Retina (tissue), 1 donor: ENCODE measurements around the gene HNRNPLL.

Experiments used
- DNase-seq: peaks from one replicate; pipeline ENCODE4 v3.0.0-alpha.2; 2016

The HNRNPLL gene

GRCh38 chr2:38590053-38590452 is 12.7 kb downstream of the HNRNPLL start:
- DNase-seq = no peak

GRCh38 chr2:38586931-38587330 is 15.8 kb downstream of the HNRNPLL start:
- no peak for DNase-seq

GRCh38 chr2:38584881-38585280 is 17.8 kb downstream of the HNRNPLL start:
- DNase-seq = no peak

- DNase-seq = no peak
These were observed 18.7 kb downstream of the HNRNPLL start for GRCh38 chr2:38583994-38584393.

GRCh38 chr2:38583524-38583923 is 19.2 kb downstream of the HNRNPLL start:
- DNase-seq = no peak

- peak; percentile 63 for DNase-seq
These were observed 21.3 kb downstream of the HNRNPLL start for GRCh38 chr2:38581193-38582147.

GRCh38 chr2:38580115-38580636 is 22.6 kb downstream of the HNRNPLL start:
- no peak for DNase-seq

- no peak for DNase-seq
These were observed 23.9 kb downstream of the HNRNPLL start for GRCh38 chr2:38578832-38579231.

- no peak for DNase-seq
These were observed 28.4 kb downstream of the HNRNPLL start for GRCh38 chr2:38574278-38574677.

- DNase-seq = no peak
These were observed 30.6 kb downstream of the HNRNPLL start for GRCh38 chr2:38572167-38572566.

GRCh38 chr2:38571193-38571592 is 31.5 kb downstream of the HNRNPLL start:
- no peak for DNase-seq

GRCh38 chr2:38568724-38569436 is 33.8 kb downstream of the HNRNPLL start:
- no peak for DNase-seq

- no peak for DNase-seq
These were observed 37.4 kb downstream of the HNRNPLL start for GRCh38 chr2:38565333-38565732.

- DNase-seq = no peak
These were observed 41.0 kb downstream of the HNRNPLL start for GRCh38 chr2:38561691-38562090.

- no peak for DNase-seq
These were observed 42.6 kb downstream of the HNRNPLL start for GRCh38 chr2:38560092-38560491.

GRCh38 chr2:38557981-38558380 is 44.7 kb downstream of the HNRNPLL start:
- no peak for DNase-seq

- DNase-seq = no peak
These were observed 45.5 kb downstream of the HNRNPLL start for GRCh38 chr2:38557217-38557616.

- DNase-seq = no peak
These were observed 46.5 kb downstream of the HNRNPLL start for GRCh38 chr2:38556006-38556801.

GRCh38 chr2:38554973-38555595 is 47.6 kb downstream of the HNRNPLL start:
- no peak for DNase-seq

- DNase-seq = no peak
These were observed 49.2 kb downstream of the HNRNPLL start for GRCh38 chr2:38553554-38553953.

GRCh38 chr2:38552259-38552658 is 50.5 kb downstream of the HNRNPLL start:
- no peak for DNase-seq

- no peak for DNase-seq
These were observed 51.0 kb downstream of the HNRNPLL start for GRCh38 chr2:38551746-38552145.
